Measurements from ENCODE around the gene FNBP1.
"Not testable (repeated sequence)": the region's sequence is repeated elsewhere in the genome, so short reads cannot be mapped to it uniquely, and the experiment has no call there.

The FNBP1 gene

DNA sequence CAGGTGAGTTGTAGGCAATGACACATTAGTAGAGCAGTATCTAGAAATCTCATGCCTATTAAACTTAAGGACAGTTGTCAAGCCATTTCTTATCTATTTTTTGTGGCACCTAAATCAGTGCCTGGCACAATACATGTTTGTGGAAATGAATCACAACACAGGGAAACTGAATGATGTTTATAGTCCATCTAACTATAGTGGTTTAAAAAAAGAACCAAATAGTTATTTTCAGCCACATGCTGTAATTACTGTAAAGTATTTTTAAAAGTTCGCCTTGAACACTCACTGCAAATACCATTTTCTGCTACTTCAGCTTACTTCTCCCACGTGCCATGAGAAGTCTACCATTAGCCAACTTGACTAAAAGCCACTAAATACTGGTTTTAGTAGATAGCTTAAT, 21.9 kb downstream of the FNBP1 start:
- TF ChIP-seq MYC (IDR thresholded peaks at IDR 0.05; ENCODE audit: low read depth, low read length): no peak
- TF ChIP-seq, protein P1, sequence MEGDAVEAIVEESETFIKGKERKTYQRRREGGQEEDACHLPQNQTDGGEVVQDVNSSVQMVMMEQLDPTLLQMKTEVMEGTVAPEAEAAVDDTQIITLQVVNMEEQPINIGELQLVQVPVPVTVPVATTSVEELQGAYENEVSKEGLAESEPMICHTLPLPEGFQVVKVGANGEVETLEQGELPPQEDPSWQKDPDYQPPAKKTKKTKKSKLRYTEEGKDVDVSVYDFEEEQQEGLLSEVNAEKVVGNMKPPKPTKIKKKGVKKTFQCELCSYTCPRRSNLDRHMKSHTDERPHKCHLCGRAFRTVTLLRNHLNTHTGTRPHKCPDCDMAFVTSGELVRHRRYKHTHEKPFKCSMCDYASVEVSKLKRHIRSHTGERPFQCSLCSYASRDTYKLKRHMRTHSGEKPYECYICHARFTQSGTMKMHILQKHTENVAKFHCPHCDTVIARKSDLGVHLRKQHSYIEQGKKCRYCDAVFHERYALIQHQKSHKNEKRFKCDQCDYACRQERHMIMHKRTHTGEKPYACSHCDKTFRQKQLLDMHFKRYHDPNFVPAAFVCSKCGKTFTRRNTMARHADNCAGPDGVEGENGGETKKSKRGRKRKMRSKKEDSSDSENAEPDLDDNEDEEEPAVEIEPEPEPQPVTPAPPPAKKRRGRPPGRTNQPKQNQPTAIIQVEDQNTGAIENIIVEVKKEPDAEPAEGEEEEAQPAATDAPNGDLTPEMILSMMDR (IDR thresholded peaks at IDR 0.05; ENCODE audit: low read depth, low read length): no peak
- TF ChIP-seq POLR2A (IDR thresholded peaks at IDR 0.05; ENCODE audit: extremely low read depth, insufficient read length): no peak
- TF ChIP-seq, protein P2, sequence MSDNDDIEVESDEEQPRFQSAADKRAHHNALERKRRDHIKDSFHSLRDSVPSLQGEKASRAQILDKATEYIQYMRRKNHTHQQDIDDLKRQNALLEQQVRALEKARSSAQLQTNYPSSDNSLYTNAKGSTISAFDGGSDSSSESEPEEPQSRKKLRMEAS (IDR thresholded peaks at IDR 0.05; ENCODE audit: low read depth, low read length): no peak
- no peak overlapping the region for H3K4me3 ChIP-seq (ENCODE audit: low read depth, low read length)
- DNase-seq (ENCODE audit: low read depth): no peak

DNA sequence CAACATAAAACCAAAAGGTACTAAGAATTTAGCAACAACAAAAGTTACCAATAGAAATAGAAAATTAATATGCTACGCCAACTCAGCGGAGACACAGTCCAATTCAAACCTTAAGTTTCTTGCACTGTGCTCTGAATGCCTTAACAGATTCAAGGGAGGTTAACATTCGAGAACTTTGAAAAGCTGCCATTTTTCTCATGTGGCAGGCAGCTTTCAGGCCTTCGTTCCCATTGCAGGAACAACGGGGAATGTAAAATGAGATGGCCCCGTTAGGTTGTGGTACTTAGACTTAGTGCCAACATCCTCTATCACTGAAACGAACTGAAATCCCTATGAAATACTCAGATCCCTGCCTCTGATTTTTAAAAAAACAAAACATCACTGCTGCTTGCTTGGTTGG, 22.4 kb downstream of the FNBP1 start:
- H3K4me3 ChIP-seq (ENCODE audit: low read depth, low read length): no peak overlapping the region
- no peak for DNase-seq (ENCODE audit: low read depth)
- TF ChIP-seq, protein P1 (IDR thresholded peaks at IDR 0.05; ENCODE audit: low read depth, low read length): no peak
- TF ChIP-seq MYC (IDR thresholded peaks at IDR 0.05; ENCODE audit: low read depth, low read length) (no peak), POLR2A (IDR thresholded peaks at IDR 0.05; ENCODE audit: extremely low read depth, insufficient read length) (no peak)
- TF ChIP-seq, protein P2 (IDR thresholded peaks at IDR 0.05; ENCODE audit: low read depth, low read length): no peak

DNA sequence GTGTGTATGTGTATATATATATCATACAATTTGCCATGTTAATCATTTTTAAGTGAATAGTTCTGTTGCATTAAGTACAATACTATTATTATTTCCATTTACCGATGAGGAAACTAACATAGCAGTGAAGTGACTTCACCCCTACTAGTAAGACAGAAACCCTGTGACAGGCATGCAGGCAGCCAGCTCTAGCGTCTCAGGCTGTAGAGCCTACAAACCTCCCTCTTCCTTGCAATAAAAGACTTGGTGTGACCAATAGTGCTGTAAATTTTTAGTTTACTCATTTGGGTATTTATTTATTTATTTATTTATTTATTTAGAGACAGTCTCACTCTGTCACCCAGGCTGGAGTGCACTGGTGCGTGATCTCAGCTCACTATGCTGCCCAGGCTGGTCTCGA, 24.7 kb downstream of the FNBP1 start:
- TF ChIP-seq, protein P2 (IDR thresholded peaks at IDR 0.05; ENCODE audit: low read depth, low read length): no peak
- TF ChIP-seq MYC (IDR thresholded peaks at IDR 0.05; ENCODE audit: low read depth, low read length): no peak
- no peak for TF ChIP-seq POLR2A (IDR thresholded peaks at IDR 0.05; ENCODE audit: extremely low read depth, insufficient read length)
- TF ChIP-seq, protein P1 (IDR thresholded peaks at IDR 0.05; ENCODE audit: low read depth, low read length): no peak
- DNase-seq (ENCODE audit: low read depth): no peak
- H3K4me3 ChIP-seq (ENCODE audit: low read depth, low read length): no peak overlapping the region

DNA sequence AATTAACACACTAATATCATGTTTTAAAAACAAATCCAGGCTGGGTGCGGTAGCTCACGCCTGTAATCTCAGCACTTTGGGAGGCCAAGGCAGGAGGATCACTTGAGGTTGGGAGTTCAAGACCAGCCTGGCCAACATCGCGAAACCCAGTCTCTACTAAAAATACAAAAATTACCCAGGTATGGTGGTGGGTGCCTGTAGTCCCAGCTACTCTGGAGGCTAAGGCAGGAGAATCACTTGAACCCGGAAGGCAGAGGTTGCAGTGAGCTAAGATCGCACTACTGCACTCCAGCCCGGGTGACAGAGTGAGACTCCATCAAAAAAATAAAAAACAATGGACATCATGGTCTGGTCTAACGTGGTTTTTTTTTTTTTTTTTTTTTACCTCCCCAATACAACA, 25.5 kb downstream of the FNBP1 start:
- H3K4me3 ChIP-seq (ENCODE audit: low read depth, low read length); DNase-seq (ENCODE audit: low read depth): not testable (repeated sequence)

DNA sequence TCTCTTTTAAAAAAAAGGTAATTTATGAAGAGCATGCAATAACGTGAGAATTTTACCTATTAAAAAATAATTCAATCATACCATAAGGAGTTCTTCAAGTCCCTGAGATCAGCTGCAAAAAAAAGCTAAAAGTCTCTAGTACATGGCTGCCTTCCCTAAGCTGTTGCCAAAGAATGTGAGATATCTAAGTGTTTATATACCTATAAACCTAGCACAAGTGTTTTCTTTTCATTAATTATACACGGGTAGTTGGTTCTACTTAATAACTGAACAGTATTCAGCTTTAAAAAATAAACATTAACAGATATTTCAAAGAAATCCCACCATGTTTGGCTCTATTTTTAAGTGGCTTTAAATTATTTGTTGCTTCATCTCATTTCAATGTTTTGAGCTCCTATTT, 25.9 kb downstream of the FNBP1 start:
- DNase-seq (ENCODE audit: low read depth): no peak
- no peak overlapping the region for H3K4me3 ChIP-seq (ENCODE audit: low read depth, low read length)
- TF ChIP-seq MYC (IDR thresholded peaks at IDR 0.05; ENCODE audit: low read depth, low read length) (no peak), POLR2A (IDR thresholded peaks at IDR 0.05; ENCODE audit: extremely low read depth, insufficient read length) (no peak)
- TF ChIP-seq, protein P1 (IDR thresholded peaks at IDR 0.05; ENCODE audit: low read depth, low read length): no peak
- TF ChIP-seq, protein P2 (IDR thresholded peaks at IDR 0.05; ENCODE audit: low read depth, low read length): no peak

DNA sequence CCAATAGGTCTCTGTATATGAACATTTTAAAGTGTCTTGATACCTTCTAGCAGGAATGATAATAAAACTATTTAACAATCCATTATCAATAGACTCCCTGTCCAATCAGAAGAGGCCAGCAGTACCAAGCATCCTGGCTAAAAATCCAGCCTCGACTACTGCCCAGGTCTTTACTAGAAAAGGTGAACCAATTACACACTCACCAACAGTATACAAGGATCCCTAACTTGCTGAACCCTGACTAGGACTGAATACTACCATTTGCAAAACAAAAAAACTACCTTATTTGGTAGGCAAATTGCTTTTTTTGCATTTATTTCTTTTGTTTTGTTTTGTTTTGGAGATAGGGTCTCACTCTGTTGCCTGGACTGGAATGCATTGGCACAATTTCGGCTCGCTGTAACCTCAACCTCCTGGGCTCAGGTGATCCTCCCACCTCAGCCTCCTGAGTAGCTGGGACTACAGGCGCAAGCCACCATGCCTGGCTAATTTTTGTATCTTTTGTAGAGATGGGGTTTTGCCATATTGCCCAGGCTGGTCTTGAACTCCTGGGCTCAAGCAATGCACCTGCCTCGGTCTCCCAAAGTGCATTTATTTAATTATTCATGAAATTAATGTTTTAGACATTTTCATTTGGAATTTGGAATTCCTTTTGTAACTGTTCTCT, 27.5 kb downstream of the FNBP1 start:
- TF ChIP-seq MYC (IDR thresholded peaks at IDR 0.05; ENCODE audit: low read depth, low read length): no peak
- TF ChIP-seq, protein P1 (IDR thresholded peaks at IDR 0.05; ENCODE audit: low read depth, low read length): no peak
- TF ChIP-seq, protein P2 (IDR thresholded peaks at IDR 0.05; ENCODE audit: low read depth, low read length): no peak
- no peak for TF ChIP-seq POLR2A (IDR thresholded peaks at IDR 0.05; ENCODE audit: extremely low read depth, insufficient read length)
- H3K4me3 ChIP-seq (ENCODE audit: low read depth, low read length): no peak overlapping the region
- DNase-seq (ENCODE audit: low read depth): no peak
